HuH-7.5 (cell line): ENCODE data around the gene TBC1D5.
"Not testable (repeated sequence)": the region's sequence is repeated elsewhere in the genome, so short reads cannot be mapped to it uniquely, and the experiment has no call there.

ENCODE experiments used
- DNase-seq: peaks from one replicate; pipeline ENCODE4 v3.0.0; 2011; ENCODE audit warnings: low spot score

Gene TBC1D5

GRCh38 chr3:17132286-17133115, 609.9 kb downstream of the TBC1D5 start:
- DNase-seq: no peak

GRCh38 chr3:17130956-17131355, 611.5 kb downstream of the TBC1D5 start:
- DNase-seq: peak; percentile 3

DNA sequence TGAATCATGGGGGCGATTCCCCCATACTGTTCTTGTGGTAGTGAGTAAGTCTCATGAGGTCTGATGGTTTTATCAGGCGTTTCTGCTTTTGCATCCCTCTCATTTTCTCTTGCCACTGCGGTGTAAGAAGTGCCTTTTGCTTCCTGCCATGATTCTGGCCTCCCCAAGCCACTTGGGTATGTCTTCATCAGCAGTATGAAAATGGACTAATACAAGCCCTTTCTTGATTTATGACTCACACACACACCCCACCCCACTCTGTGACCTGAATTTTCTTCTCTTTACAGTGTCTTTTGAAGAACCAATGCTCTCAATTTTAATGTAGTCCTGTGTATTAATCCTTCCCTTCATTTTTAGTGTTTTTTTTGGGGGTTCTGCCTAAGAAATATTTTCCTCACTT, 612.9 kb downstream of the TBC1D5 start:
- DNase-seq: peak; percentile 1

- not testable (repeated sequence) for DNase-seq
These were observed 613.8 kb downstream of the TBC1D5 start for GRCh38 chr3:17128671-17129070.

- no peak for DNase-seq
These were observed 616.5 kb downstream of the TBC1D5 start for GRCh38 chr3:17125738-17126442.

DNA sequence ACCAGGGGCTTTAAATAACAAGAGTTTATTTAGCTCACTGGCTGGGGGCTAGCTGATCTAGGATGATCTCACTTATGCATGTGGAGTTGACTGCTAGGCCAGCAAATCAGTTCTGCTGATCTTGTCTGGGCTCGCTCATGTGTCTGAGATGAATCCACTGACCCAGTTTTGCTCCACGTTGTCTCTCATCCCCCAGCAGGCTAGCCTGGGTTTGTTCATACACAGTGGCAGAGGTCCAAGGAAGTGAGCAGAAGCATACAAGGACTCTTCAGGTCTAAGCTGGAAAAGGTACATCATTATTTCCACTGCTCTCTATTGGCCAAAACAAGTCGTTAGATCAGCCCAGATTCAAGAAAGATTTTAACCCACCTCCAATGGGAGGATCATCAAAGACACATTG, 619.7 kb downstream of the TBC1D5 start:
- no peak for DNase-seq

DNA sequence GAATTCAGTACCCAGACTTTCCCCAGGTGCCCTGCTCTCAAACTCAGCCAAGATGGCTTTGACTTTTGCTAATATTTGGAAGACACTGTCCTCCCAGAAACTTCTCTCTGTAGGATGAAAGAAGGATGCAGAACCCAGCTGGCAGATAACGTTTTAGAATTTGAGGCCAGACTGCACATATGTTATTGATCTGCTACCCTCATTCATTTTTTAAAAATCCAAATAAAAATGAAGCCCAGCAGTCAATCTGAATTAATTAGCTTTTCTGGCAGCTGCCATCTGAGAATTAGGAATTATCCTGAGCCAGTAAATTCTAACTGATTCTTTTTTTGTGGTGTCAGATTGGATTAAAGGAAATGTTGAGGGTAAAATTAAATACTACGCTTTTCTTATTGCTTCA, 621.1 kb downstream of the TBC1D5 start:
- no peak for DNase-seq

GRCh38 chr3:17120115-17120514, 622.3 kb downstream of the TBC1D5 start:
- no peak for DNase-seq

DNA sequence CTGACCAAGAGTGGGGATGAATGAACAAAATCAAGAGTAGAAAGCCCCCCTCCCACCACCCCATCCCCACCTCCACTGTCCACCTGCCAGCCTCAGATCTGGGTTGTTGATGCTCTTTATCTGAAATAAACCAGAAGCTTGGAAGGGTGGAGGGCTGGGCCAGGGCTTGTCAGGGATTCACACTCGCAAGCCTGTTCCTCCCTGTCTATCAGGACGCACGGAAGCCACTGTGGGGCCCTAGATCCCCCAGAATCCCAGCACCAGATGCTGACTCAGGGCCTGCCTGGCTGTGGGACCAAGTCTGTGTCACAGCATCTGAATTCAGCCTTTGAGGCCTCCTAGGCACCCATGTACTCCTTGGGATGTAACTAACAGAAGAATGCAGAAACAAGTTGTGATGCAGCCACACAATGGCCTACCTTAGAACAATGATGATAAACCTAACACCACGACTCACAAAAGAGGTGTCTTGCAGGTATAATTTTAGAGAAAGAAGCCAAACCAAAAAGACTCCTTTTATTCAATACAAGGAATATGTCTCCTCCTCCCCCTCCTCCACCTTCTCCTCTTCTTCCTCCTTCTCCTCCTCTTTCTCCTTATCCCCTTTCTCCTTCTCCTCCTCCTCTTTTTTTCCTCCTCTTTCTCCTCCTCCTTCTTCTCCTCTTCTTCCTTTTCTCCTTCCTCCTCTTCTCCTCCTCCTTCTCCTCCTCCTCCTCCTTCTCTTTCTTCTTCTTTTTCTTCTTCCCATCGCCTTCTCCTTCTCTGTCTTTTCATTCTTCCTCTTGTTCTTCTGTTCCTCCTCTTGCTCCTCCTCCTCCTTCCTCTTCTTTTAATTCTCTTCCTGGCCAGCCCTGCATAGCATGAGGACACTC, 623.0 kb downstream of the TBC1D5 start:
- no peak for DNase-seq

GRCh38 chr3:17118771-17119170, 623.7 kb downstream of the TBC1D5 start:
- no peak for DNase-seq

DNA sequence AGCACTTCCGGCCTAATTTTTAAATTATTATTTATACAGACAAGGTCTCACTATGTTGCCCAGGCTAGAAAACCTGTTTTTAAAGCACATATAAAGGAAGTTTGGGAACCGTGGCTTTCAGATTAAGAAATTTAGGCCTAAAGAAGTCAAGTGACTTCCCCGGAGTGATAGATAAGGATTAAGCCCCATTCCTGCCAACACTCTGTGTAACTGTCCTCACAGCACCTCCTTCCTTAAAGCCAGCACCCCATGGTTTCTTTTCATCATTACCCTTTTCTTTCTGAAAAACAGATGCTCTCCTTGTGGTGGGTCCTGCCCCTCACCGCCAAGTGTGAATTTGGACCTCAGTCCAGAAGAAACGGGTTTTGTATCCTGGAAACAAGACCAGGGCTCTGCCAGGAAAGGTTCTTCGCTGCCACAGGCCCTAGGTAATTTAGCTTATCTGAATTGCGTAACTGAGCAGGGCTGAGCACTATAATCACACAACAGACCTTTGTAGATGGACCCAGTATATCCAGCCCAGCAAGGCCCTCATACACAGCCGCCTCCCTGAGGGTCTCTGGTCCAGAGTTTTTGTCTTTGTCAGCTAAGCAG, 626.3 kb downstream of the TBC1D5 start:
- DNase-seq: no peak

DNA sequence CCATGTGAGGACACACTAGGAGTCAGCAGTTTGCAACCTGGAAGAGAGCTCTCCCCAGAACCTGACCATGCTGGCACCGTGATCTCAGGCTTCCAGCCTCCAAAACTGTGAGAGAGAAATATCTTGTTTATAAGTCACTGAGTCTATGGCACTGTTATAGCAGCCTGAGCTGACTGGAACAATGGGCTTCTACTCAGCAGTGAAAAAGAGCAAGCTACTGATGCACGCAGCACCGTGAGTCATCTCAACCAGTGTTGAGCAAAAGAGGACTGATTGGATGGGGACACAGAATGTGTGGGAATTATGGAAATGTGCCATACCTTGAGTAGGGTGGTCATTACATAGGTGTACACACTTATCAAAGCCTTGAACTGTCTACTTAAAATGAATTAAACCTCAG, 627.2 kb downstream of the TBC1D5 start:
- no peak for DNase-seq

DNA sequence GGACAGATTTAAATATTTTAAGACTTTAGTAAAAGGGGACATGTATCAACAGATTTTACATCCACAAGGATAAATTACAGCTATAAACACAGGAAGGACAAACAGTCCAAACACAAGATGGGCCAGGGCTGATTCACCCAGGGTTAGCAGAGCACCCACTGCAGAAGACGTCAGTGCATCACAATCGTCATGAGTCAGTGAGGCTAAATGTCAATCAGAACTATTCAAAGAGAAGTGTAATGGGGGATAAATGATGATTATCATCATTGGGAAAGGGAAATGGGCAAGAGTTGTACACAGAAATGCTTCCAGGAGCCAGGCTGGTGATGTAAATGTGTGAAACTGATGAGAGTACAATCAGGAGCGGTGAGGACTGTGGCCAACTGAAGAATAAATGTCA, 630.8 kb downstream of the TBC1D5 start:
- DNase-seq: no peak

DNA sequence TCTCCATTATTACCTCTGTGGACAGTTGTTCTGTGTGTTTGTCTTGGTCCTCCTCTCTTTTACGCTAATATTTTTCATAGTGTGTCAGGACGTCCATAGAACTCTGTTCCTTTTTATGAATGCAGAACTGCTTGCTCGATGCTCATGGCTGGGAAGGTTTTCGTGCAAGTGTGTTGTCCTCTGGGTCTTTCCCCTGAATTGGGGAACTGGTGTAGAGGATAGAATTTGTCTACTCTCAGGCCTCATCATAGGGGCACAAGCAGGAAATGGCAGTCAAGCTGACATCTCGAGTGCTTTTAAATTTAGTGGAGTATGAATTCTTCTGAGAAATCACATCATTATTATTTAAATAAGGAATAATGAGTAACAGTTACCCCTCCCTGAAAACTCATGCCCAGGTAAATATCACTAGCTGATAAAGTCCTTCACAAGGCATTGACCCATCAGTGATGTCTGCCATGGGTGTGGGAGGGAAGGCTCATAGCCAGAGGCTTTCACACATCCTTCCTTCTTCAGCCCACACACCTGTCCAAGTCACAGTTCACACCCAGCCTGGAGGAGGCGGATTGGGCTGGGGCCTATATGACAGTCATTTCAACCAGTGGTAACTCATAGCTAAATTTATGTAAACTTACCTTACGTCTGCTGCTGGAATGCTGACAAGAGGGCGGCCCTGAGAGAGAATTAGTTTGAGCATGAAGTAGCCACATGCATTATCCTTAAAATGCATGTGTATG, 631.6 kb downstream of the TBC1D5 start:
- DNase-seq: no peak
